GM21723 (cell line): ENCODE data around the gene LRRC73.
"Not testable (repeated sequence)": the region's sequence is repeated elsewhere in the genome, so short reads cannot be mapped to it uniquely, and the experiment has no call there.

ENCODE experiments used
- ATAC-seq: cut with Tn5 transposase; IDR thresholded peaks from one replicate; pipeline ENCODE4 v1.9.1; 2021; ENCODE audit warnings: mild to moderate bottlenecking, moderate library complexity; ENCODE audit not compliant: unreplicated experiment

Gene LRRC73

GRCh38 chr6:43509984-43510826 lies at the start of gene LRRC73:
Gene LRRC73 (minus strand): TSS chr6:43510346. CDS start chr6:43509785, 561 bp downstream.
- ATAC-seq: peak; percentile 61

- no peak for ATAC-seq
Measured at GRCh38 chr6:43559328-43559727, 49.2 kb upstream of the LRRC73 start.

GRCh38 chr6:43557620-43558019 lies 47.5 kb upstream of the LRRC73 start:
- not testable (repeated sequence) for ATAC-seq

- no peak for ATAC-seq
Measured at GRCh38 chr6:43547222-43547621, 37.1 kb upstream of the LRRC73 start.

GRCh38 chr6:43544461-43544860 lies 34.3 kb upstream of the LRRC73 start:
- no peak for ATAC-seq

GRCh38 chr6:43541774-43542471 lies 31.8 kb upstream of the LRRC73 start:
- no peak for ATAC-seq

GRCh38 chr6:43540507-43540906 lies 30.4 kb upstream of the LRRC73 start:
- ATAC-seq: no peak

- not testable (repeated sequence) for ATAC-seq
Measured at GRCh38 chr6:43539409-43539808, 29.3 kb upstream of the LRRC73 start.

GRCh38 chr6:43538986-43539385 lies 28.8 kb upstream of the LRRC73 start:
- not testable (repeated sequence) for ATAC-seq

- ATAC-seq: no peak
Measured at GRCh38 chr6:43532201-43532600, 22.1 kb upstream of the LRRC73 start.

- no peak for ATAC-seq
Measured at GRCh38 chr6:43524483-43524961, 14.4 kb upstream of the LRRC73 start.

GRCh38 chr6:43523284-43523683 lies 13.1 kb upstream of the LRRC73 start:
- ATAC-seq: no peak

GRCh38 chr6:43522547-43523261 lies 12.6 kb upstream of the LRRC73 start:
- ATAC-seq: no peak

GRCh38 chr6:43521836-43522235 lies 11.7 kb upstream of the LRRC73 start:
- no peak for ATAC-seq

- no peak for ATAC-seq
Measured at GRCh38 chr6:43520097-43520496, 10.0 kb upstream of the LRRC73 start.

- ATAC-seq: no peak
Measured at GRCh38 chr6:43517505-43518357, 7.6 kb upstream of the LRRC73 start.

- ATAC-seq: peak; percentile 88
Measured at GRCh38 chr6:43516697-43517504, 6.8 kb upstream of the LRRC73 start, which contains the start of the genes POLR1C and YIPF3. Gene POLR1C (plus strand): TSS chr6:43517089. CDS start chr6:43517110, 21 bp downstream. Gene YIPF3 (minus strand): TSS chr6:43516926. CDS start chr6:43516807, 119 bp downstream.

GRCh38 chr6:43516367-43516696 lies 6.2 kb upstream of the LRRC73 start:
- no peak for ATAC-seq

- ATAC-seq: no peak
Measured at GRCh38 chr6:43515808-43516207, 5.7 kb upstream of the LRRC73 start.
